ENCODE data around the gene SALL3. TPM values are rescaled to one million over a fixed set of nuclear protein-coding genes. Genes with fewer than 3 reads are reported as not detected.

Gene SALL3
- total RNA-seq, 1 donor from 2014 or later: not detected

DNA sequence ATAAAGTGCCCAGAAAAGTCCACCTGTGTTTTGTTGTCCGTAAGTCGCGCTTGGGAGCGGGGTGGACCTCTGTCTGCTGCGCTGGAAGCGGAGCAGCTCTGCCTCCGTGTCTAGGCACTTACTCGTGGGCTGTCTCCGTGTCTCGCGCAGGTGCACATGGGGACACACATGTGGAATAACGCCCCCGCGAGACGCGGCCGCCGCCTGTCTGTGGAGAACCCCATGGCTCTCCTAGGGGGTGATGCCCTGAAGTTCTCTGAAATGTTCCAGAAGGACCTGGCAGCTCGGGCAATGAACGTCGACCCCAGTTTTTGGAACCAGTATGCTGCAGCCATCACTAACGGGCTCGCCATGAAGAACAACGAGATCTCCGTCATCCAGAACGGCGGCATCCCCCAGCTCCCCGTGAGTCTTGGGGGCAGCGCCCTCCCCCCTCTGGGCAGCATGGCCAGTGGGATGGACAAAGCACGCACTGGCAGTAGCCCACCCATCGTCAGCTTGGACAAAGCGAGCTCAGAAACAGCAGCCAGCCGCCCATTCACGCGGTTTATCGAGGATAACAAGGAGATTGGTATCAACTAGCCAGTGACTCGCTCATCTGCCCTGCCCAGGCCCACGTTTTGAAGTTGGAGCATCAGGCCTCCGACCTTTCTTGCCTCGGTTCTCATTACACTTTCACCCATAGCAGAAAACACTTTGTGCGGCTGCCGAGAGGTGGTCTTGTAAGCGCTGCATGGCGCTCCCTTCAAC lies 17.3 kb downstream of the SALL3 start:
- H3K9me3 Mint-ChIP-seq (ENCODE audit: low read depth): no peaks in the 10 kb centered on the region
- peaks cover 24% of the 10 kb centered on the region for H3K27me3 Mint-ChIP-seq (ENCODE audit: low read depth)
- no peak for DNase-seq (ENCODE audit: low spot score)
- no peak overlapping the region for H3K4me3 Mint-ChIP-seq (ENCODE audit: unreplicated experiment)
- H3K4me1 Mint-ChIP-seq (ENCODE audit: low read depth): no peaks in the 10 kb centered on the region
- TF ChIP-seq, protein P1, sequence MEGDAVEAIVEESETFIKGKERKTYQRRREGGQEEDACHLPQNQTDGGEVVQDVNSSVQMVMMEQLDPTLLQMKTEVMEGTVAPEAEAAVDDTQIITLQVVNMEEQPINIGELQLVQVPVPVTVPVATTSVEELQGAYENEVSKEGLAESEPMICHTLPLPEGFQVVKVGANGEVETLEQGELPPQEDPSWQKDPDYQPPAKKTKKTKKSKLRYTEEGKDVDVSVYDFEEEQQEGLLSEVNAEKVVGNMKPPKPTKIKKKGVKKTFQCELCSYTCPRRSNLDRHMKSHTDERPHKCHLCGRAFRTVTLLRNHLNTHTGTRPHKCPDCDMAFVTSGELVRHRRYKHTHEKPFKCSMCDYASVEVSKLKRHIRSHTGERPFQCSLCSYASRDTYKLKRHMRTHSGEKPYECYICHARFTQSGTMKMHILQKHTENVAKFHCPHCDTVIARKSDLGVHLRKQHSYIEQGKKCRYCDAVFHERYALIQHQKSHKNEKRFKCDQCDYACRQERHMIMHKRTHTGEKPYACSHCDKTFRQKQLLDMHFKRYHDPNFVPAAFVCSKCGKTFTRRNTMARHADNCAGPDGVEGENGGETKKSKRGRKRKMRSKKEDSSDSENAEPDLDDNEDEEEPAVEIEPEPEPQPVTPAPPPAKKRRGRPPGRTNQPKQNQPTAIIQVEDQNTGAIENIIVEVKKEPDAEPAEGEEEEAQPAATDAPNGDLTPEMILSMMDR (IDR thresholded peaks at IDR 0.05): no peak
- H3K36me3 Mint-ChIP-seq (ENCODE audit: low read depth): no peaks in the 10 kb centered on the region
- H3K27ac Mint-ChIP-seq (ENCODE audit: unreplicated experiment): no peak overlapping the region

DNA sequence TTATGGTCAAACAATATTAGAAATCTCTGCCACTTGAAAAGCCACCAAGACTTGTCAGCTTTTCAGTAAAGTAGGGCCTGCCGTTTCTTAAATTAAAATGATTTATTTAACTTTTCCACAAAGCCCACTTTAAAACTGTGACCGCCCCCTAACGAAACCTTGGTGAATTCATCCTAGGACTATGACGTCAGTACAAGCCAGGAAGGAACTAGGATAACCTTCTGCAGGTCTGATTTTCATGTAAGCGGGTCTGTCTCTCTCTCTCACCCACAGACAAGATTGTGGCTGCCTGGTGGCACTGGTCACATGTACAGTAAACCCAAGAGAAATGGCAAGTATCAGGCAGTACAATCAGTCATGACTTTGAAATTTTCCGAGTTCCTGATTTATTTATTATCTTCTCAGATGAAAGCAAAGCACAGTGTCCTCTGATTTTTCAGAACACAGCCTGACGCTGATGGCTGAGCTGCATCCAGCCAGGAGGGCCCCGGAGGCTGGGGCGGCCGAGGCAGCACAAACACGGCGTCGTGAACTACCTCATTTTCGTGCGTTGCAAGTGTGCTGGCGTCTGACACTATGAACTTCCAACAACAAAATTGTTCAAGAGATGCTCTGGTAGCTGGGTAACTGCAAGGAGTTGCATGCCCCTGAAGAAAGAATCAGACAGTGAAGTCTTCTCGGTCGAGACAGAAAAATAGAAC lies 18.9 kb downstream of the SALL3 start:
- Mint-ChIP-seq H3K9me3 (ENCODE audit: low read depth) (no peaks in the 10 kb centered on the region), H3K27me3 (ENCODE audit: low read depth) (peaks cover 28% of the 10 kb centered on the region)

DNA sequence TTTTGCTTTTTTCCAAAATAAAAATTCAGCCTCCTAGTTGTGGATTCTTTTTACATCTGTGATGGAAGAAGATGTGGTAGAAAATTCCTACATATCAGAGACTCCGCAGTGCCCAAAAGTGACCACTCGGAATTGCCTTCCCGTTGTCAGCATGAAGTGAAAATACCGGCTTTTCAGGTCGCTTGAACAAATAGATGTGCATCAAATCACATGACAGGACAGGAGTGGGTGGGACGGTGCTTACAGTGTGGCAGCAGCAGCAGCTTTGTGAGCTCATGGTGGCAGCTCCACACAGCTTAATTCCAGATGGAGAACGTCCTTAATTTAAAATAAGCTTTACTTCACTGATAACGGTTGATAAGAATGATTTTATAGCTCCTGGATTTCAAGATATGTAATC lies 20.3 kb downstream of the SALL3 start:
- H3K4me1 Mint-ChIP-seq (ENCODE audit: low read depth): no peaks in the 10 kb centered on the region
- no peak overlapping the region for H3K27ac Mint-ChIP-seq (ENCODE audit: unreplicated experiment)
- no peaks in the 10 kb centered on the region for H3K9me3 Mint-ChIP-seq (ENCODE audit: low read depth)
- H3K27me3 Mint-ChIP-seq (ENCODE audit: low read depth): peaks cover 32% of the 10 kb centered on the region
- DNase-seq (ENCODE audit: low spot score): no peak
- TF ChIP-seq, protein P1 (IDR thresholded peaks at IDR 0.05): no peak
- no peaks in the 10 kb centered on the region for H3K36me3 Mint-ChIP-seq (ENCODE audit: low read depth)
- H3K4me3 Mint-ChIP-seq (ENCODE audit: unreplicated experiment): no peak overlapping the region

More for the DNA sequence above, 18.9 kb downstream of the SALL3 start:
- H3K4me3 Mint-ChIP-seq (ENCODE audit: unreplicated experiment): no peak overlapping the region
- H3K27ac Mint-ChIP-seq (ENCODE audit: unreplicated experiment): no peak overlapping the region
- H3K4me1 Mint-ChIP-seq (ENCODE audit: low read depth): no peaks in the 10 kb centered on the region
- no peaks in the 10 kb centered on the region for H3K36me3 Mint-ChIP-seq (ENCODE audit: low read depth)
- no peak for DNase-seq (ENCODE audit: low spot score)
- TF ChIP-seq, protein P1 (IDR thresholded peaks at IDR 0.05): no peak

DNA sequence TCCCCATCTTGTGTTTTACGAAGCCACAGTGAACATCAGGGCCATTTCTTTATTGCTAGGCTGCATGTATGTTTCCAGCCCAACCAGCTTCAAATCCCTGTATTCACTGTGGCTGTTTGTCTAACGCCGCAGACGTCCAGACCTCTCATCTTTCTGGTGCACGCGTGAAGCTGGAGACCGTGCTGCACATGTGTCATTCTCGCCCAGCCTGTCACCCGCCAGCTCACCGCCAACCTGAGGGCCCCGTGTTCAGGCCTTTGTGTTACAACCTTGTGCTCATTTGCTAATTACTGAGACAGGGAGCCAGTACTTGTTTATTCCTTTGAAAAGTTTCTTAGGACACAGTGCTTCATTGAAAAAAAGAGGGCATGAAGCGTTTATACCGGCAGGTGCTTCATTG lies 21.4 kb downstream of the SALL3 start:
- Mint-ChIP-seq H3K36me3 (ENCODE audit: low read depth) (no peaks in the 10 kb centered on the region), H3K4me1 (ENCODE audit: low read depth) (no peaks in the 10 kb centered on the region), H3K4me3 (ENCODE audit: unreplicated experiment) (no peak overlapping the region), H3K27me3 (ENCODE audit: low read depth) (peaks cover 32% of the 10 kb centered on the region), H3K27ac (ENCODE audit: unreplicated experiment) (no peak overlapping the region), H3K9me3 (ENCODE audit: low read depth) (no peaks in the 10 kb centered on the region)
- no peak for DNase-seq (ENCODE audit: low spot score)
- TF ChIP-seq, protein P1 (IDR thresholded peaks at IDR 0.05): no peak

DNA sequence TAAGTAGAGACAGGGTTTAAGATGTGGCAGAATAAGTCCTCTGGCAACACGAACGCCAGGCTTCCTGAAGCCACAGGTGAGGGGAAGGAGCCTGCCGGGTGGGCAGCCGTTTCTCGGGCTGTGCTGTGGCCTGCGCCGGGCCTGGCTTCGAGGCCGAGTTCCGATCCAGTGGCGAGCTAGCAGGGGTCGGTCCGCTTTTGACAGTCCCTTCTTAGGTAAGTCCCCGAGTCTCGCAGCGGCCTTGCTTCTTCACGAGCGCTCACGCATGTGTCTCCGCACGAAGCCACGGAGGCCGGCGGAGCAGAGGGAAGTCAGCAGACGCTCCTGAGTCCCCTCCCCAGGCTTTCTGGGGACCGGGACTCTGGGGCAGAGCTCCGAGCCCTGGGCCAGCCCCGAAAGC lies 26.0 kb downstream of the SALL3 start:
- H3K27ac Mint-ChIP-seq (ENCODE audit: unreplicated experiment): no peak overlapping the region
- no peaks in the 10 kb centered on the region for H3K36me3 Mint-ChIP-seq (ENCODE audit: low read depth)
- no peak overlapping the region for H3K4me3 Mint-ChIP-seq (ENCODE audit: unreplicated experiment)
- no peaks in the 10 kb centered on the region for H3K4me1 Mint-ChIP-seq (ENCODE audit: low read depth)
- TF ChIP-seq, protein P1 (IDR thresholded peaks at IDR 0.05): no peak
- no peak for DNase-seq (ENCODE audit: low spot score)
- H3K9me3 Mint-ChIP-seq (ENCODE audit: low read depth): no peaks in the 10 kb centered on the region
- peaks cover 20% of the 10 kb centered on the region for H3K27me3 Mint-ChIP-seq (ENCODE audit: low read depth)
